ENCODE results near the gene CCDC15.

Gene CCDC15

DNA sequence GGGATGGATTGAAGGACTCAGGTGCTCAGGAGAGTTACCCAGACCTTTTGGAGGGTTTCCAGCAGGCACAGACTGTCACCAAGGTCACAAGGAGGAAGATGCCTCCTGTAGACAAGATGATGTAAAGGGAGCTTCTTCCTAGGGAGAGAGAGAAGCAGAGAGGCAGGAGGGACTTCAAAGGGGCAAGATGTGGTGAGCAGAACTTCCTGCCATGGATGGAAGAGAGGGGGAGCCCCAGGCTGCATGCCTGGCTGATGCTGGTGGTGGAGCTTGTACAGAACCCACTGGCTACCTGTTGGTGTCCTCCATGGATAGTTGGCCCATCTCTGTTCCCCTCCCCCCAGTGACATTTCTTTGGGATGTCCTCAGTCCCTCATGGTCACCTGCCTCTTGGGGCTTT is 30.7 kb upstream of the CCDC15 start:
- no peak for DNase-seq
- H3K27me3 ChIP-seq (replicated peaks; ENCODE audit: control insufficient read depth, insufficient read depth, low read length, poor library complexity, severe bottlenecking): no peaks in the 10 kb centered on the region
- no peaks in the 10 kb centered on the region for H3K36me3 ChIP-seq (ENCODE audit: control insufficient read depth, insufficient read depth, low read length)
- no peak overlapping the region for H3K4me3 ChIP-seq (ENCODE audit: insufficient read depth, low read depth, low read length, poor library complexity, severe bottlenecking)
- H3K9me3 ChIP-seq (ENCODE audit: control insufficient read depth, low read length): no peaks in the 10 kb centered on the region
- H3K27ac ChIP-seq (ENCODE audit: insufficient read depth, low read length, poor library complexity, severe bottlenecking): no peak overlapping the region
- peaks cover 10% of the 10 kb centered on the region for H3K4me1 ChIP-seq (ENCODE audit: control insufficient read depth, insufficient read depth, low read length, poor library complexity, severe bottlenecking)

DNA sequence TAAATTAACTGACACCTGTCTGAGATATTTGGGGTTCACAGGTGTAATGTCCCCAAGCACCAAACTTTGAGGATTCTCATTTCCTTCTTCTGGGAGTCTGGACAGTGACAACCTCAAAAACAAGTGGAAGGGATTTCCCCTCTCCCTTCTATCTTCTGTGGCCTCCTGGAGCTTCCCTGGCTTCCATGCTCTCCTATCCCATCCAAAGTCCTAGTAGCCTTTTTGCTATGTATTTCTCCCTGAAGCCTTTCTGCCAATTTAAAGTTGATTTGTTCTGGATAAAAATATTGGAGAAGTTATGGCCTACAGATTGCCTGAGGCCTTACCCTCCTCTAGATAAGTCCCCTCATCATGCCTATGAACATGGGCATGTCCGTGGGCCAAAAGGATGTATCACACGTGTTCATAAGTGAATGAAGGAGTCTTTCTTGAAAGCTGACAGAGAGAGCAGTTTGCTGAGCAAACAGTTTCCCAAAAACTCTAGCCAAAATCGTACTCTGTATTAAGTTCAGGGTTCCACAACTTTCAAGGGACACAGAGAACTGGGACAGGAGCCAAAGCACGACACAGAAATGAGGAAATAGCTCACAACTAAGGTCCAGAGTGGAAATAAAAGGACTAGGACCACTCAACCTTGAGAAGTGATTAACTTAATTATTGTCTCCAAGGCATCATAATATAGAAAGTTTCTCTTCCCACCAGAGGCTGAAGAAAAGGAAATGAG is 24.9 kb upstream of the CCDC15 start:
- Histone ChIP-seq H3K9me3 (ENCODE audit: control insufficient read depth, low read length) (no peaks in the 10 kb centered on the region), H3K27me3 (replicated peaks; ENCODE audit: control insufficient read depth, insufficient read depth, low read length, poor library complexity, severe bottlenecking) (no peaks in the 10 kb centered on the region)

DNA sequence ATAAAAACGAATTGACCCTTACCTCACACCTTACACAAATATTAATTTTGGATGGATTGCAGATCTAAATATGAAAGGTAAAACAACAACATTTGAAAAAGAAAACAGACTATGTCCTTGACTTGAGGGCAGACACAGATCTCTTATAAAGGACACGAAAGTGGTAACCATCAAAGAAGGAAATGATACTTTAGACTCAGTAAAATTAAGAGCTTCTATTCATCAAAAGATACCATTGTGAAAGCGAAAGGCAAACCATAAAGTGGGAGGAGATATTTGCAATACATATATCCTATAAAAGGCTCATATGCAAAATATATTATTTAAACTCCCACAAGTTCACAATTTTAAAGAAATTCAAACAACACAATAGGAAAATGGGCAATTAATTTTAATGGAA is 23.2 kb upstream of the CCDC15 start:
- DNase-seq: no peak
- Histone ChIP-seq H3K27ac (ENCODE audit: insufficient read depth, low read length, poor library complexity, severe bottlenecking) (no peak overlapping the region), H3K36me3 (ENCODE audit: control insufficient read depth, insufficient read depth, low read length) (no peaks in the 10 kb centered on the region), H3K9me3 (ENCODE audit: control insufficient read depth, low read length) (no peaks in the 10 kb centered on the region), H3K27me3 (replicated peaks; ENCODE audit: control insufficient read depth, insufficient read depth, low read length, poor library complexity, severe bottlenecking) (no peaks in the 10 kb centered on the region), H3K4me1 (ENCODE audit: control insufficient read depth, insufficient read depth, low read length, poor library complexity, severe bottlenecking) (no peaks in the 10 kb centered on the region), H3K4me3 (ENCODE audit: insufficient read depth, low read depth, low read length, poor library complexity, severe bottlenecking) (no peak overlapping the region)

More for the DNA sequence above, 24.9 kb upstream of the CCDC15 start:
- Histone ChIP-seq H3K4me1 (ENCODE audit: control insufficient read depth, insufficient read depth, low read length, poor library complexity, severe bottlenecking) (no peaks in the 10 kb centered on the region), H3K27ac (ENCODE audit: insufficient read depth, low read length, poor library complexity, severe bottlenecking) (no peak overlapping the region), H3K36me3 (ENCODE audit: control insufficient read depth, insufficient read depth, low read length) (no peaks in the 10 kb centered on the region), H3K4me3 (ENCODE audit: insufficient read depth, low read depth, low read length, poor library complexity, severe bottlenecking) (no peak overlapping the region)
- DNase-seq: no peak

DNA sequence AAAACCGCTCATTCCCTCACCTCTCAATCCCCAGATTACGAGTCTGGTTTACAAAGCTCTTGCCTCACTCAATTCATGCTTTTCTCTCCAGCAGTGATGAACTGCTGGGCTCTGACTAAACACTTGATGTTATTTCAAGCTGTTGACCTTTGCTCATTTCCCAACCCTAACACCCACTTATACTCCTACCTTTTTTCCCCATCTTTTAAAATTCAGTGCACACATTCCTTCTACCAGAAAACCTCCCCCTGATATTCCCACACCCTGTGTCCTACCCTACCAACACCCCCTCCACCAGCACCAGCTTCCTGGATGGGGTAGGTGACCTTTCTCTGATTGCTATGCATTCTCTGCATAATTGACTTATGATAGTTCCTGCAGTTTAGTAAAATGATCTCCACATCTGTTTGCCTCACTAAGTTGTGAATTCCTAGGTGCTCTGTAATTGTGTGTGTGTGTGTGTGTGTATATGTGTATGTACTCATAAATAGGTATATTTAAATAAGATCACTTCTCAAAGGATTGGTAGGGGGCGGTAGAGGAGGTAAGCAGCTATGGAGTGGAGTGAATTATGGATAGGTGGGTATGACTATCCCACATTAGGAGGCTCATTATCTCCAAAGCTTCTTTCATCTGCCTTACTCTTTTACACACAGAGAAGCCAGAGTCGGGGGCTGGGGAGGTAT is 19.0 kb upstream of the CCDC15 start:
- H3K27ac ChIP-seq (ENCODE audit: insufficient read depth, low read length, poor library complexity, severe bottlenecking): no peak overlapping the region
- no peak for DNase-seq
- no peak overlapping the region for H3K4me3 ChIP-seq (ENCODE audit: insufficient read depth, low read depth, low read length, poor library complexity, severe bottlenecking)
- H3K36me3 ChIP-seq (ENCODE audit: control insufficient read depth, insufficient read depth, low read length): no peaks in the 10 kb centered on the region
- H3K27me3 ChIP-seq (replicated peaks; ENCODE audit: control insufficient read depth, insufficient read depth, low read length, poor library complexity, severe bottlenecking): no peaks in the 10 kb centered on the region
- H3K9me3 ChIP-seq (ENCODE audit: control insufficient read depth, low read length): no peaks in the 10 kb centered on the region
- no peaks in the 10 kb centered on the region for H3K4me1 ChIP-seq (ENCODE audit: control insufficient read depth, insufficient read depth, low read length, poor library complexity, severe bottlenecking)

DNA sequence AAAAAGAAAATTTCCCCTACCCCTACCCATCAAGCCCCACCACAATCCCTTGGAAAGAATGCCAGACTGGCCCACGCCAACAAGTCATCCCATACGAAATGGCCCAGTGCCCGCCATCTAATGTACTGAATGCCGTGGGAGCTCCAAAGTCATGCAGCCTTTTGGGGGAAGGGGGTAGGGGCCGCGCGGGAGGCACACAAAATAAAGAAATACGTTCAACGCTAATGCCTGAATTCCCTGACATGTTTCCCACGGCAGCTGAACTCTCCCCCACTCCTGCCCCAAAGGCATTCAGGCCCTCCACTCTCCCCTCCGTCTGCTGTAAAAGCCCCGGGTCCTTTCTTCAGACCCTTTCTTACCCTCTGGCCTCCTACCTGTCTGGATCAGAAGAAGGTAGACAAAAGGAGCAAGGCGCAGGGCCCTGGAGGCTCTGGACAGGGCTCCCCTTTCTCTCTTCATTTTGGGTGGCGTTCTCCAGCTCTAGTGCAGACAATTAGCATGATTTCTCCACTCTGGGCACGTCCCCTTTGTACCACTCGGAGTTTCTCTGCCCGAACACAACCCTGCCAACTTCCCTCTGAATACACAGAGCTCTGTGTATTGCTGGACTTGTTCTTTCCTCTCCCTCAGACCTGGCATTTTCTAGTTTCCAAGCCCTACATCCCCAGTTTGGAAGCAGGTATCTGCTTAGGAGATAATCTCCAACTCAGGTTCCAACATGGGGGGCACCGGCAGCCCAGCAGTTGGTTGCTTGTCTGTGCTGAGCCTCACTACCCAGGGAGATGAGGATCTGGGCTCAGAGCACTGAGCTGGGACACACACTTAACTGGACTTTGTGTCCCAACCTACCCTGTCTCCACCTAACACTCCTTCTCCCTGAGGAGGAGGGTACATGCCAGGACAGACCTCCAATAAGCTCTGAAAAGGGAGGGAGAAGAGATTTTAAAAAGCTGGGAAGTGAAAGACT is 18.2 kb upstream of the CCDC15 start, which contains the start of gene HEPACAM:
TSS of gene HEPACAM (minus strand) at position 500 of the 967 bp plus-strand sequence. CDS start at position 459, 41 bp downstream.
- DNase-seq: no peak
- Histone ChIP-seq H3K36me3 (ENCODE audit: control insufficient read depth, insufficient read depth, low read length) (no peaks in the 10 kb centered on the region), H3K27ac (ENCODE audit: insufficient read depth, low read length, poor library complexity, severe bottlenecking) (no peak within 1 kb of the TSS), H3K9me3 (ENCODE audit: control insufficient read depth, low read length) (no peaks in the 10 kb centered on the region), H3K4me1 (ENCODE audit: control insufficient read depth, insufficient read depth, low read length, poor library complexity, severe bottlenecking) (no peaks in the 10 kb centered on the region), H3K4me3 (ENCODE audit: insufficient read depth, low read depth, low read length, poor library complexity, severe bottlenecking) (no peak within 1 kb of the TSS), H3K27me3 (replicated peaks; ENCODE audit: control insufficient read depth, insufficient read depth, low read length, poor library complexity, severe bottlenecking) (no peaks in the 10 kb centered on the region)

DNA sequence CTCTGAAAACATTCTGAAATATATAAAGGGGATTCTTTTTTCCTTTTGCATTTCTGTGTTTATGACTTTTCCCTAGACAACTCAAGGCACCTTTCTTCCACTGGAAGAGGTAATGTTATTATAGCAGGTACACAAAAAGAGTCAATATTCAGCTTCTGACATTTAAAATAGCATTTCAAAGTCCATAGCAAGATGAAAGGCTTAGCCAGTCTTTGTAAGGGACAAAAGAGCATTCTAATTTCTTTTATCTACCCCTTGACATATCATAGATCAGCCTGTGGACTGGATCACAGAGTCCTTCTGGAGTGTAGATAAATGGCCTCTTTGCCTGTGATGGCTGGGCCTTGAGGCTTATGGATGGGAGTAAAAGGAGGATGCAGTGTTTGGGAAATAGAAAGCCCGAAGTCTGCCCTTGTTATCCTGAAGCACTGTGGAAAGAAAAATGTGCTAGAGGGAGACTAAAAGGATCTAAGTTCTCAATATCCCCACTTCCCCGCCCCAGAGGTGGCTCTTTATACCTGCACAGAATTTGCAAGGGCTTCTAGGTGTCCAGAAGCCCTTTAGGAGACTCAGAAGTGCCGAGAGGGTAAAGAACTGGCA is 16.6 kb upstream of the CCDC15 start:
- no peak for DNase-seq
- H3K9me3 ChIP-seq (ENCODE audit: control insufficient read depth, low read length): no peaks in the 10 kb centered on the region
- no peaks in the 10 kb centered on the region for H3K27me3 ChIP-seq (replicated peaks; ENCODE audit: control insufficient read depth, insufficient read depth, low read length, poor library complexity, severe bottlenecking)
- H3K4me1 ChIP-seq (ENCODE audit: control insufficient read depth, insufficient read depth, low read length, poor library complexity, severe bottlenecking): no peaks in the 10 kb centered on the region
- no peak overlapping the region for H3K27ac ChIP-seq (ENCODE audit: insufficient read depth, low read length, poor library complexity, severe bottlenecking)
- H3K36me3 ChIP-seq (ENCODE audit: control insufficient read depth, insufficient read depth, low read length): no peaks in the 10 kb centered on the region
- H3K4me3 ChIP-seq (ENCODE audit: insufficient read depth, low read depth, low read length, poor library complexity, severe bottlenecking): no peak overlapping the region

DNA sequence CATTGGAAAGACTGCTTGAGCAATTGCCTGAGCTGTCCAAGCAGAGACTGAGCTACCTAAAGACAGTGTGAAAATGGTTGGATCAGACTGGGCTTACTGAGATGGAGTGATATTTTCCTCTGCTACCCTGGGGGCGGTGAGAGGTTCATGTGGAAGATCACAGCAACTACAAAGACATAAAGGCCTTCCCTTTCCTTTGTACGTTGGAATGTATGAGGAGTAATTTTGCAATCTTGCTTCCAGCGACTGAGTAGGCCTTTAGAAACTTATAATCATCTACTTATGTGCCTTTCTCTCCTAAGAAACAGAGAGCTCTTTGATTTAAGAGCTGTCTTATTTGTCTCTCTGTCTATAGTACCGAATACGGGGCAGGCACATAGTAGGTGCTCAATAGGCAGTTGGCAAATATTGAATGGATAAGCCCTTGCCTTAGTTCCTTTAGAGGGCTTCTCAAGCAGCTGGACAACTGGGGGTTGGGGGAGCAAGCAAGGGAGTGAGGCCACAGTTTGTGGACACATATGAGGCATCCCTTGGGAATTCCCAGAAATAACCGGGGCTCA is 15.7 kb upstream of the CCDC15 start:
- no peak for DNase-seq
- H3K9me3 ChIP-seq (ENCODE audit: control insufficient read depth, low read length): no peaks in the 10 kb centered on the region
- no peak overlapping the region for H3K27ac ChIP-seq (ENCODE audit: insufficient read depth, low read length, poor library complexity, severe bottlenecking)
- H3K4me3 ChIP-seq (ENCODE audit: insufficient read depth, low read depth, low read length, poor library complexity, severe bottlenecking): no peak overlapping the region
- no peaks in the 10 kb centered on the region for H3K4me1 ChIP-seq (ENCODE audit: control insufficient read depth, insufficient read depth, low read length, poor library complexity, severe bottlenecking)
- H3K27me3 ChIP-seq (replicated peaks; ENCODE audit: control insufficient read depth, insufficient read depth, low read length, poor library complexity, severe bottlenecking): no peaks in the 10 kb centered on the region
- no peaks in the 10 kb centered on the region for H3K36me3 ChIP-seq (ENCODE audit: control insufficient read depth, insufficient read depth, low read length)

DNA sequence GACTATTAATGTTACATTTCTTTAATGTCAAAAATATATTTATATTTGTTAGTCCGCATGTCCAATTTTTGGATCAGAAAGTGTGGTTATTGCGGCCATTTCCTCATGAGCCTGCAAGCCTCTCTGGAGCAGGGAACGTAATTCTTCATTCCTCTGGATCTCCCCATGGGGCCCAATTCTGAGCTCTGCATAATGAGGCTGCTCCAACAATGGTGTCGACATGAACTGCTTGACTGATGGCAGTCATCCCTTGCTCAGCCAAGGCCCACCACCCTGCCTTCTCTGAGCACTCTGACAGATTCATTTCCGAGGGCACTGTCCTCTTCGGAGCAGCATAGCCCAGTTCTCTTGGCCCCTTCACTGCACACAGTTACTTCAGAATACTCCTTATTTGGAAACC is 15.0 kb upstream of the CCDC15 start:
- no peaks in the 10 kb centered on the region for H3K4me1 ChIP-seq (ENCODE audit: control insufficient read depth, insufficient read depth, low read length, poor library complexity, severe bottlenecking)
- H3K4me3 ChIP-seq (ENCODE audit: insufficient read depth, low read depth, low read length, poor library complexity, severe bottlenecking): no peak overlapping the region
- H3K9me3 ChIP-seq (ENCODE audit: control insufficient read depth, low read length): no peaks in the 10 kb centered on the region
- no peaks in the 10 kb centered on the region for H3K36me3 ChIP-seq (ENCODE audit: control insufficient read depth, insufficient read depth, low read length)
- no peaks in the 10 kb centered on the region for H3K27me3 ChIP-seq (replicated peaks; ENCODE audit: control insufficient read depth, insufficient read depth, low read length, poor library complexity, severe bottlenecking)
- no peak overlapping the region for H3K27ac ChIP-seq (ENCODE audit: insufficient read depth, low read length, poor library complexity, severe bottlenecking)
- no peak for DNase-seq

DNA sequence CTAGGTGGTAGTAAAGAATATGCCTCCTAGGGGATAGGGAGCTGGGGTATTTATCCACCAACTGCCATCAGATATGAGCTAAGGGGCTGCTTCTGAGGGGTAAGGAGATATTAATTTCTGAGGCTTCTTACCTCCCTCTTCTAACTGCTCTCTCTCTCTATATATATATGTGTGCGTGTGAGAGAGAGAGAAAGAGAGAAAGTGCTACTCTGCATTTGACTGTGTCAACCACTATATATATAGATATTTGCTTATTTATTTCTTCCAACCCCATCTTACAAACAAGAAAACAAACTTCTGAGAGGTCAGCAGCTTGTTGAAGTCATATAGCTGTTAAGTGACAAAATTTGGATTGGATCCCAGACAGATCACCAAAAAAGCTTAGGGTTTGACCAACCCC is 12.3 kb upstream of the CCDC15 start:
- DNase-seq: no peak
- Histone ChIP-seq H3K27me3 (replicated peaks; ENCODE audit: control insufficient read depth, insufficient read depth, low read length, poor library complexity, severe bottlenecking) (no peaks in the 10 kb centered on the region), H3K4me1 (ENCODE audit: control insufficient read depth, insufficient read depth, low read length, poor library complexity, severe bottlenecking) (no peaks in the 10 kb centered on the region), H3K36me3 (ENCODE audit: control insufficient read depth, insufficient read depth, low read length) (no peaks in the 10 kb centered on the region), H3K9me3 (ENCODE audit: control insufficient read depth, low read length) (no peaks in the 10 kb centered on the region), H3K4me3 (ENCODE audit: insufficient read depth, low read depth, low read length, poor library complexity, severe bottlenecking) (no peak overlapping the region), H3K27ac (ENCODE audit: insufficient read depth, low read length, poor library complexity, severe bottlenecking) (no peak overlapping the region)
